Muscle of back (tissue), 11 donors: Measurements from ENCODE around the gene TBC1D24. TPM values are rescaled to one million over a fixed set of nuclear protein-coding genes. Genes with fewer than 3 reads are reported as not detected.
A peak's percentile ranks its signal among the peaks of the same experiment; 100 is the strongest.

Experiments used
- DNase-seq, 3 donors: peaks; one replicate each; pipeline versions ENCODE4 v3.0.0 to v3.0.0-alpha.2; 2013
- polyA plus RNA-seq, 10 donors: library from polyadenylated mRNA; unstranded; fragments of 120-200 nt; gene quantifications; one replicate each; pipeline ENCODE4 v1.2.1, GENCODE V29; 2013; ENCODE audit not compliant: insufficient read length in 10 of 10

The TBC1D24 gene
- polyA plus RNA-seq, 10 donors, result 14.9 to 25.3 (median 21.4) TPM

DNA sequence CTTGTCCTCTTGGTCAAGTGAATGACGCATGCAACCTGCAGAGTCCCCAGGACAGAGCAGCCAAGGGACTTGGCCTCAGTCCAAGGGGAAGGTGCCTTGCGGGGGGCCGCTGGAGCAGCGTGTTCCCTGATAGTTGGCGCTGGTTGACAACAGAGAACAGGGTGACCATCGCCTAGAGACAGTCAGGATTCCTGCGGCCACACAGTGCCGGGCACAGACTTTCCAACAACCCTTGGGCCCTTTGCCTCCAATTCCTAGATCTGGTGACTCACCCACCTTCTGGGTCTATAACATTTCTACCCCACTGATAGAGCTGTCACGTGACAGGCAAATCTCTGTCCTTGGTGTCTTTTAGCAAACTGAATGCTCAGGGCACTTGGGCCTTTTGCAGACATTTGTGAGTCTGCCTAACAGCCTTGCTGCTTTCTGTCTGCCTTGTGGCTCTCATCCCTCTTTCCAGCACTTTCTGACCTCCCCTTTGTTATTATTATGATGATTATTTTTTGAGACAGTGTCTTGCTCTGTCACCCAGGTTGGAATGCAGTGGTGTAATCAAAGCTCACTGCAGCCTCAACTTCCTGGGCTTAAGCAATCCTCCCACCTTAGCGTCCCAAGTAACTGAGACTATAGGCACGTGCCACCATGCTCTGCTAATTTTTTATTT lies 26.9 kb upstream of the TBC1D24 start:
- no peak for DNase-seq

DNA sequence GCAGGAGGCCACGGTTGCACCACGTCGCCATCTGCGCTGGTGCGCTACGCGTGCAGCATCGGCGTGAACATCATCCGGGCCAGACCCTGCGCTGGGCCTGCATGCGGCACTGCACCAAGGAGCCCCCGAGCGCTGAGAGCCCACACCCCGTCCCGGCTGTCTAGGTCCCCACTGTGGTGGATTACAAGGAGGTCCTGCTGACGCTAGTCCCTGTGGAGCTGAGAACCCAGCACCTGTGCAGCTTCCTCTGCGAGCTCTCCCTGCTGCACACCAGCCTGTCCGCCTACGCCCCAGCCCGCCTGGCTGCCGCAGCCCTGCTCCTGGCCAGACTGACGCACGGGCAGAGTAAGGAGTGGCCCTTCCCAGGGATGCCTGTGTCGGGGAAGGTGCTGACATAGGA lies 25.8 kb upstream of the TBC1D24 start:
- no peak for DNase-seq

DNA sequence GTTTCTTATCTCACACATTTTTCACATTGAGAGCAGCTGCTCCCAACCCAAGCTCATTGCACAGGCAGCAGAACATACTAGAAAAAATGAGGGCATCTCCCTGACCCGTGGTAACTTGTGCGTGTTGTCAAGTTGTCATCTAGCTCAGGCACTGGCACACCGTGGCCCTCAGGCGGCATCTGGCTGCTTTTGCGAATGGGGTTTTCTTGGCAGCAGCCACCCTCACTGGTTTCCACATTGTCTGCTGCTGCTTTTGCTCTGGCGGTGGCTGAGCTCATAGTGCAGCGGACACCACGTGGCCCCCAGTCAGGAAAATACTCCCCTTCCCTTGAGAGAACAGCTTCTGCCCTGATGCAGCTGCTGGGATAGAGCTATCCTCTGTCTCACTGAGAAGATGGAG lies 24.4 kb upstream of the TBC1D24 start:
- DNase-seq, result no peak

DNA sequence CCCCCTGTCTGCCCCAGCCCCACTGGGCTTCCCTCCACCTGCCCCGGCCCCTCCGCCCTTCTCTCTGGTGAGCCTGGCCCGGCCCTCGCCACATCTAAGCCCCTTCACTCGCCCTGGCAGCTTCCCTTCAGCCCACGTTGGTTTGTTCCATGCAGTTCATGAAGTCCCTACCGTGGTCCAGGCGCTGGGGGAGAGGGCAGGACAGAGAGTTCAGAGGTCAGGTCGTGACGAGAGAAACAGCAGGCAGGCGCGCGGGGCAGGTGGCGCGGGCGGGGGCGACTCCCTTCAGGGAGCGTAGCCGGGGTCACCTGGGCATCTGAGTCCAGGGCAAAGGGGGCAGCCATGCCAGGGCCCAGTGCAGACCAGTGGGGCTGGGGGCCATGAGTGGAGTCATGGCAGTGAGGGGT lies 23.9 kb upstream of the TBC1D24 start:
- DNase-seq, result no peak

DNA sequence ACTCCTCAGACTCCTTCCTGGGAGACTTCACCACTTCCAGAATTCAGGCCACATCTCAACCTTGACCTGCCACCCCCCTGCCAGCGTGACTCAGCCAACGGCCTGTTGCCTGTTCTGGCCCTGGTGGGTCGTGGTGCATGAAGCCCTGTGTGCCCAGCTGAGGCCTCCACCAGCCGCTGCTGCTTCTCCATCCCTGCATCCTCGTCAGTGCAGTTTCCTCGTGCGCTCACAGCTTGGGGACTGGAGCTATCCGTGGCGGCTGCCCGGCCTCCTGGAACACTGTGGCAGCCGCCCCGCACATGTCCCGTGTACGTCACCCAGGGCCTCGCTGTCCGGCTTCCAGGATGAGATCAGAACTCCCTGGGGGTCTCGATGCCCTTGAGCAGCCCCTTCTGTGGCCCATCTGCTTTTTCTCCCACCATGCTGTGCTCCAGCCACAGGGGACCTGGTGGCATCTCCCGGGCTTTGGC lies 23.0 kb upstream of the TBC1D24 start:
- DNase-seq, result no peak

DNA sequence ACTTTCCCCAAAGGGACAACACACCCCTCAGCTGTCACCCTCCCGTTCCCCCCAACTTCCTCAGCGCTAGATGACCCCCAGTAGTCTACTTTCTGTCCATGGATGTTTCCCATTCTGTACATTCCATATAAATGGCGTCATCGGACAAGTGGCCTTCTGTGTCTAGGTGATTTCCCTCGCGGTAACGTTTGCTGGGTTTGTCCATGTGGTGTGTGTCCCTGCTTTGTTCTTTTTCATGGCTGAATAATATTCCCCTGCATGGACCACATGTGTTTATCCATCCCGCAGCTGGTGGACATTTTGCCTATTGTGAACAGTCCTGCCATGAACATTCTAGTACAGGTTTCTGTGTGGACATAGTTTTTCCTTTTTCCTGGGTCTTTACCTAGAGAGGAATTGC lies 22.3 kb upstream of the TBC1D24 start:
- DNase-seq, result no peak

DNA sequence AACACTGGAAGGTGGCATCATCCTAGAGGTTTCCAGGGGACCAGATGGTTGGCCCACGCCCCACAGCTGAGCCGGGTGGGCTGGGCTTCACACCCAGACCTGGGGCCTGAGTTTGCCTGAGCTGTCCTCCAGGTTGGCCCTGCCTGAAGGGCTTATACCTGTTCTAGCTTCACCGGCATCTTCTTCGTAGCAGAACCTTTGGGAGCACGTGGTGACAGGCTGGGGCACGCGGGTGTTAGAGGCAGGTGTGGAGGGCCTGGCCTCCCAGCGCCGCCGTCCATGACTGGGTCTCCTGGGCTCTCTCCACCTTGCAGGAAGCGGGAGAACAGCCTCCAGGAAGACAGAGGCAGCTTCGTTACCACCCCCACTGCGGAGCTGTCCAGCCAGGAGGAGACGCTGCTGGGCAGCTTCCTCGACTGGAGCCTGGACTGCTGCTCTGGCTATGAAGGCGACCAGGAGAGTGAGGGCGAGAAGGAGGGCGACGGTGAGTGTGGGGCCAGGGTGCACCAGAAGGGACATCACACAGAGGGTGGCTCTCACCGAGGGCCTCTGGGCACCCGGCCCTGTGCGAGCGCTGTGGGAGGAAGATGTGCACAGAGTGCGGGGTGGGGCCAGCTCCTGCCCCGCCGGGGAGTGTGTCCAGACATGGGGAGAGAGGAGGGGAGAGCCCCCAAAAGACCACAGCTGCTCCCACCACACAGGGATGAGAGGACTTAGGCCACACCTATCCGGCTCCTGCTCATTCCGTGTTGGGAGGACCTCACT lies 19.7 kb upstream of the TBC1D24 start:
- no peak for DNase-seq

DNA sequence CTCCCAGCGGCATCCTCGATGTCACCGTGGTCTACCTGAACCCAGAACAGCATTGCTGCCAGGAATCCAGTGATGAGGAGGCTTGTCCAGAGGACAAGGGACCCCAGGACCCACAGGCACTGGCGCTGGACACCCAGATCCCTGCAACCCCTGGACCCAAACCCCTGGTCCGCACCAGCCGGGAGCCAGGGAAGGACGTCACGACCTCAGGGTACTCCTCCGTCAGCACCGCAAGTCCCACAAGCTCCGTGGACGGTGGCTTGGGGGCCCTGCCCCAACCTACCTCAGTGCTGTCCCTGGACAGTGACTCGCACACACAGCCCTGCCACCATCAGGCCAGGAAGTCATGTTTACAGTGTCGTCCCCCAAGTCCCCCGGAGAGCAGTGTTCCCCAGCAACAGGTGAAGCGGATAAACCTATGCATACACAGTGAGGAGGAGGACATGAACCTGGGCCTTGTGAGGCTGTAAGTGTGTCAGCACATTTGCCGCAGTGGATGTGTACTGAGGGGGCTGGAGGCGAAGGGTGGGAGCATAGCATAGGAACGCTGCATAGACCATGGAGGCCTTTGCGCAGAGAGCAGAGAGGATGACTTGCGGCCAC lies 18.3 kb upstream of the TBC1D24 start:
- DNase-seq, result no peak

DNA sequence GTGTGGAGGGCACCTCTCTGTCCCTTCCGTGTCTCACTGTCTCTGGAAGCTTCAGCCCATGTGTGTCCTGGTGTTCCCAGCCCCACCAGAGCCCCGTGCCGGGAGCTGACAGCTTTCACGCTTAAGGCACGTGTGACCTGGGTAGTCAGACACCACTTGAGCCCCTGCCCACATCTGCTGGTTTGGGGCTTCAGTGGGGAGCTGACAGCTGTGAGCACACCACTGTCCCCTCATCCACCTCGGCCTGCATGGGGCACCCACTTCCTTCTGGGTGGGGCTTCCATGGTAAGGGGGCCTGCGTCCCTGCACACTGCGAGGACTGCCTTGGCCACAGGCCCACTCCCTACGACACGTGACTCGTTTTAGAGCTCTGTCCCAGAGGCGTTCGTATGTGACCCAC lies 17.7 kb upstream of the TBC1D24 start:
- no peak for DNase-seq

DNA sequence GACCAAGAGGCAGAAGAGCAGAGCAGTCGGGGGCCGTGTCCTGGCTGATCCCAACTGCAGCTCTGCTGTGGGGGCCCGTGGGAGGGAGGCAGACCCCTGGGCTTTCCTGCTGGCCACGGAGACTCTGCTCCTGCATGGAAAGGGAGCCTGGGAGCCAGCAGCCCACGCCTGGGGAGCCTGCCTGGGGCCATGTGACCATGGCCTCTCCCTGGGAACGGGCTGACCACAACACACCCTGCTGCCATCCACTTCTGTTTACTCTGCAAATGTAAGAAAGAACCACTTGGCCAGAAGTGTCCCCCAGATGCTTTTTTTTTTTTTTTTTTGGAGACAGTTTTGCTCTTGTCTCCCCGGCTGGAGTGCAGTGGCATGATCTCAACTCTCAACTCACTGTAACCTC lies 17.0 kb upstream of the TBC1D24 start:
- DNase-seq, result no peak

DNA sequence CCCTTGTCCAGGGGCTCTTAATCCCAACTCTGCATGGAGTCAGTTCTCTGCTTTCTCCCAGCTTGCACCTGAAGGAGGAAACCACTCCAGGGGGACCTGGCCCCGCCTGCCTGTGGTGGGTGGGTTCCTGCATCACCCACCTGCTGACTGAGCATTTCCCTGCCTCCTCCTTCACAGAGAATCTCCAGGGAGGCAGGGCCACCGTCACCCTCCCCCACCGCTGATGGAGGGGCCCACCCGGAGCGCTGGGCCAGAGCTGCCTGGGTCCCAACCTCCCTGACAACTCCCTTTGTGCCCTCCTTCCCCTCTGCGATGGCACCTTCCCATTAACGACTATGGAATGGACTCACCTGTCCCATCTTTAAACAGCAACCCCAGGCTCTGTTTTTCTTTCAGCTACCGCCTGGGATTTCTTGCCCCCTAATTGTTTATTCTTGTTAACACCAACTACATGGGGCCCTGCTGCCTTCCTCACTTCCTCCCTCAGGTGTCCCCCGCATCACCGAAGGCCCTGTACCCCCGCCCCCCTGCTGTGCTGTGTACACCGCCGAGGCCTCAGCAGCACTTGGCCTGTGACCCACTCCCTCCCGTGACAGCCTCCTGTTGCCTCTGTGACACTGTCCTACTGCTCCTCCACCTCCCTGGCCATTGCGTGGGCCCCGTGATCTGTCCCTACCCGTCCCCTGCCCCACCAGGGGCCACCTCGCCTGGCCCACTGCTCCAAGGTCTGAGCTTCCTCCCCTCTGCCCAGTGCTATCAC lies 15.9 kb upstream of the TBC1D24 start:
- DNase-seq, result no peak

DNA sequence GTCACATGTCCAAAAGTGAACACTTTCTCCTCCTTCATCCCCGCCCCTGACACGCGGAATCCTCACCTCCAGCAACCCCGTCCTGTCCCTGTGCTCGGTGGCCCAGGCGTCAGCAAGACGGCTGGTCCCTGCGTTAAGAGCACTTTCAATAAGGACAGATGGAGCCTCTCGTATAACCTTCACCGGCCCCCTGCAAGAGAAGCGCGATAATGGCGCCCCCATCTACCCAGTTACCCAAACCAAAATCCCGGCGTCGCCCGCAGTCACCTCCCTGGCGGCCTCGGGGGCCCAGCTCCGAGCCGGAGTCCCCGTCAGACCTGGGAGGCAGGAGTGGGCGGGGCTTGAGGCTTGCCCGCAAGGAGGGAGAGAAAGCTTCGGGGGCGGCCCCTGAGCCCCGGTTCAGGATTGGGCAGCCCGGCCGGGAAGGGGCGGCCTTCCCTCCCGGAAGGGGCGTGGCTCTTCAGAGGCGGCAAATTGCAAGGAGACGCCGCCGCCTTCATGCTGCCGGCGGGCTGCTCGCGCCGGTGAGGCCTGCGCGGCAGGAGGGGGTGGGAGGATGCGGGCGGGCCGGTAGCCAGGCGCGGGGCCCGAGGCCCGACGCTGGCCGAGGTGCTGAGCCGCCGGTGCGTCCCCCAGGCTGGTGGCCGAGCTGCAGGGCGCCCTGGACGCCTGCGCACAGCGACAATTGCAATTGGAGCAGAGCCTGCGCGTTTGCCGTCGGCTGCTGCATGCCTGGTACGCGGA lies 15.1 kb upstream of the TBC1D24 start, which contains the start of gene TEDC2:
Gene TEDC2, plus strand, starts transcription at position 463 of the 744 bp plus-strand sequence. Its CDS starts 36 bp downstream, at position 499.
- DNase-seq, result peak; percentile 95 to 98 (median 96)

DNA sequence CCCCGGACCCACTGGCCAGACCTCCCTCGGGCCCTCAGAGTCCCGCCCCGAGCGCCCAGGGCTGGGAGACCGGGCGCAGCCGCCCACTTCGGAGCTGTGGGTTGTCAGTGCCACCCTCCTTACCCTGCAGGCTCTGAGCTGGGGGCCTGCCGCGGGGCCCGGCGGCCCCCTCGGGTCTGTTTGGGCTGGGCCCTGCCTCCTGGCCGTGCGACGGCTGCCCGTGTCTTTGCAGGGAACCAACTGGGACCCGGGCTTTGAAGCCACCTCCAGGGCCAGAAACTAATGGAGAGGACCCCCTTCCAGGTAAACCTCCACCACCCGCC lies 14.6 kb upstream of the TBC1D24 start:
- DNase-seq, result no peak

DNA sequence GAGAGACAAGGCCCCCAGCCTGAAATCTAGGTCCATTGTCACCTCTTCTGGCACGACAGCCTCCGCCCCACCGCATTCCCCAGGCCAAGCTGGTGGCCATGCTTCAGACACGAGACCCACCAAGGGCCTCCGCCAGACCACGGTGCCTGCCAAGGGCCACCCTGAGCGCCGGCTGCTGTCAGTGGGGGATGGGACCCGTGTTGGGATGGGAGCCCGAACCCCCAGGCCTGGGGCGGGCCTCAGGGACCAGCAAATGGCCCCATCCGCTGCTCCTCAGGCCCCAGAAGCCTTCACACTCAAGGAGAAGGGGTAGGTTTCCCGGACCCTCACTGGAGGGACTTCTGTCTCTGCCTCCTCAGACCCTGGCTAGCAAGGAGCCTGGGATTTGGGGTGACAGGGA lies 14.0 kb upstream of the TBC1D24 start:
- DNase-seq, result no peak

DNA sequence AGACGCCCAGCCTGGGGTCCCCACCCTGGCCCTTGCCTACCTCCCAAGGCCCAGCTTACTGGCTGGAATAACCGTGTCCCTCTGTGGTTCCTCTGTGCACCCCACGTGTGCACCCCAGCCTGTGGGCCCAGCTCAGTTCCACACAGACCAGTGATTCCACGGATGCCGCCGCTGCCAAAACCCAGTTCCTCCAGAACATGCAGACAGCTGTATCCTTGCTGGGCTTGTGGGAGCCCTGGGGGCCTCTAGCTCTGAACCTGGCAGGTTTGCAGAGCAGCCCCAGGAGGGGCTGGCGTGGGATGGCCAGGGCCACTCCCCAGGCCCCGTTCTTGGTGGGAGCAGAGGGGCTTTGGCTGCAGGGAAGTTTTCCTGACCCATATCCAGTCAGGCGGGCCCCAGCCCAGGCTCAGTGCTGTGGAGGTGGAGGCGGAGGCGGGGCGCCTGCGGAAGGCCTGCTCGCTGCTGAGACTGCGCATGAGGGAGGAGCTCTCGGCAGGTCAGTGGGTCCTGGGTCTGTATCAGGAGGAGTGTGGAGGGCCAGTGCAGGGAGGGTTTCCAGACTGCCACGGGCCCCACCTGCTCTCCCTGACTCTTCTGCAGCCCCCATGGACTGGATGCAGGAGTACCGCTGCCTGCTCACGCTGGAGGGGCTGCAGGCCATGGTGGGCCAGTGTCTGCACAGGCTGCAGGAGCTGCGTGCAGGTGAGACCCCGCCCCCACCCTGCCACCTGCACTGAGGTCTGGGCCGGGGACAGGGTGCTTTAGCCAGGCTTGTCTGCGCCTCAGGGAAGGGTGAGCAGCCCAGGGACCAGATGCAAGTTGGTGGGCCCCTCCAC lies 12.7 kb upstream of the TBC1D24 start:
- no peak for DNase-seq

DNA sequence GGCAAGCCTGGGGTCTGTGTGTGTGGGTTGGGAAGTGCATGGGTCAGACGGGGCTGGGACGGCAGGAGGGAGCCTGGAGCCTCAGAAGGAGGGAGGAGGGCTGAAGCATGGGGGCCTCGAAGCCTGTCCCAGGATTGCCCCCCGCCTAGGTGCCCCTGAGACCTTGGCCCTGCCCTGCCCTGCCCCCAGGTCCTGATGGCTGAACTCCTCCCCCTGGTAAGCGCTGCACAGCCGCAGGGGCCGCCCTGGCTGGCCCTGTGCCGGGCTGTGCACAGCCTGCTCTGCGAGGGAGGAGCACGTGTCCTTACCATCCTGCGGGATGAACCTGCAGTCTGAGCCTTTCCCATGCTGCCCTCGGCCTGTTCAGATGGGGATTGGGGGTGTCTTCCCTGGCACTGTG lies 10.6 kb upstream of the TBC1D24 start:
- no peak for DNase-seq

DNA sequence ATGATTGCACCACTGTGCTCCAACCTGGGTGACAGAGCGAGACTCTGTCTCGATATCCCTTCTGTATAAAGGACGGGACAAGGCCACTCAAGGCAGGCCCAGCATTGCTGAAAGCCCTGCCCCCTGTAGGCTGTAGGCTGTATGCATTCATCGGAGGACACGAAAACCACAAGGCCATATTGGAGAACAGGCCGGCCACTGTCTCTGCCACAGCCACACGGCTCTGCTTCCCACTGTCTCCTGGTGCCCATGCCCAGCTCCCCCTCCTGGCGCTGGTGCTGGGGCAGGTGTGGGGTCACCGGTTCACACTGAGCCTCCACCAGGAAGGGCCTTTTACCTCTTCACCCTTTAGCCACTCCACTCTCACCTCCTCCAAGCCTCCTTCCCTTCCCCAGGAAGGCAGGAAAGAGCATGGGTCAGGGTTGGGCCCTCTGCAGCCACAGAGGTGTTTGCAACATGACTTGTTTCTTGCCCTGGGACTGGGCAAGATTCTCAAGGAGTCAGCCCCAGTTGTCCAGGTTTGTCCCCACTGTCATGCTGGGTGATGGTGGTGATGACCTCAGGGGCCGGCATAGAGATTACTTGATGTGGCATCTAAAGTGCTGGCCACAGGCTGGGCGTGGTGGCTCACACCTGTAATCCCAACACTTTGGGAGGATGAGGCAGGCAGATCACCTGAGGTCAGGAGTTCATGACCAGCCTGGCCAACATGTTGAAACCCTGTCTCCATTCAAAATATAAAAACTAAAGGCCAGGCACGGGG lies 9.1 kb upstream of the TBC1D24 start:
- DNase-seq, result no peak

DNA sequence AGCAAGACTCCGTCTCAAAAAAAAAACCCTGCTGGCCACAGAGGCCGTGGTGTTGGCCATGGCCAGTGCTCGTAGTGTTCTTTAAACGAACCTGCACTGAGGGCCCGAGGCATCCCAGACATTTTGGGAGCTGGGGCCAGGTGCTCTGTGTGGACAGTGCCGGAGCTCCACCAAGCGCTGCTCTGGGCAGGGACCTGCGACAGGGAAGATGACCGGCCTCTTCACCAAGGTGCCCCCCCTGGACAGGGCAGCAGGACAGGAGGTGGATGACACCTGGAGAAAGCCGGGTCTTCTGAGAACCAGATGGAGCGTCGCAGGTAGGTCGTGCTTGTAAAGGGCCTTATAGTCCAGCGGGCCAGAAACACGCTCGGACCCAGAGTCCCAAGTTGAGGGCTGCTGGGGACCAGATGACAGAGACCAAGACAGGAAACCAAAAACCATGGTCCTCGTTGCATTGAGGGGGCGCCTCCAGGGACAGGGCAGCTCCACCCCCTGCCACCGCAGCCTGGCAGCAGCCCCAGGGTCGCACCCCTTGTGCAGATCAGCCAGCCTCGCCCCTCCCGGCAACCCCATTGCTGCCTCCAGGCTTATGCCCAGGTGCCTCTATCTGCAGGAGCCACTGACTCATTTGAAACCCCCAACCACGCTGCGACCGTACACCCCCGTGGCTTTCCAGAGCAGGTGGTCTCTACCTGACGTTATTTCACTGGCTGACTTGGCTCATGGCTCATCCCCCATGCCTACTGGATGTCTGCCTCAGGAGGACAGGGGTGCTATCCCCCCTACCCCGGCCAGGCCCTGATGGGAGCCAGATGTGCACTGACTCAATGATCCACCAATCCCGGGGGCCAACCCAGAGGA lies 8.0 kb upstream of the TBC1D24 start:
- DNase-seq, result no peak
